ENCODE data around the gene IGSF9B.

The IGSF9B gene

DNA sequence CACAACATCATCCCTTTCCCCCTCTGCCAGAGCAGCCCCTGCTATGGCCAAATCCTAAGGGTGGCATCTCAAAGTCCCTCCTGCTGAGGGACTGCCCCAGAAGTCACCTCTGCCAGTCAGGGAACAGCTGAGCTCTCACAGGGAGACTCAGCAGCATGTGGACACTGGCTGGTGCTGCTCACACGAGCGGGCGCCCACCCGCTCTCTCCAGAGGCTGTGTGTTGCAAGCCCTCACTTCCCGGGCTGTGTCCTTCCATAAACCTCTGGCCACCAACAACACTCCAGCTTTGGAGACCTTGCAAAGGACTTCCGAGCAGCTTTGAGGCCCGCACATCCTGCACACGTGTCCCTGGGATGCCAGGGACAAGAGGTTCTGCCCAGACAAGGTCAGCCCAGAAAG lies 2.8 kb downstream of the IGSF9B start:
- no peak for DNase-seq

- DNase-seq: no peak
These were observed 3.2 kb downstream of the IGSF9B start for GRCh38 chr11:133953547-133953946.

DNA sequence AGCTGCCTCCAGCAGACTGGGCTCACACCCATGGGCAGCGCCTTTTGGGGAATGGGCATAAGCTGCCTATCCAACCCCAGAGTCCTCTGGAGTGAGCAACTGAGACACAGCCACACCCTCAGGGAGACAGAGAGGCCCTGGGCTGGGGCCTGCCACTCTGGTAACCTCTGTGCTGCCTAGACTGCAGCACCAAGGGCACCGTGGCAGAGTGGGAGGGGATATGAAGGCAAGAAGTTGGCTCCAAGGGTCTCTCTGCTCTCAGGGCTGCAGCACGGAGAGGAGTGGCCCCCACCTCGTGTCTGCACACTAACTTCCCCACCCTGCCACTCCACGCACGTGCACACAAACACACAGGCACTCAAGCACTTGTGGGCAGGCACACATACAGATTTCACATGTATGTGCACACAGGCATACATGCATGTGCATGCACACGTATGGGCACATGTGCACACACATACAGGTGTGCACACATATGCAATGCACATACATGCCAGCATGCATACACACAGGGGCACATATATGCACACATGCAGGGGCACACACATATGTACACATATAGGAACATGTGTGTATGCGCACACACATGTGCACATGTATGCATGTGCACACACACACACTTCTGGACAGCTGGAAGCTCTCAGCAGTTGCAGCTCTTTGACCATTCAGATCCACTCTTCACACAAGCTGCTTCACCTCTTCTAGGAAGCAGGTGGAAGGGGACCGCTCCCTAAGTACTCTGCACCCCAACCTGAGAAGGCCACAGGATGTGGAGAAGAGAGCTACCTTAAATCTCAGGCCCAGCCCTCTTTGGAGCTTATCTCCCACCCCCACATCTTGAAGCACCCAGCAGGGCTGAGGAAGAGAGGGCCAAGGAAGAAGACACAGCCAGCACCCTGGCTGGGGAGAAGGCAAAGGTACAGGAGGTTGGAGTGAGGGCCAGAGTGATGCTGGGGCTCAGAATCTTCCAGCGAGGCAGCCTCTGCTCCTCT lies 4.3 kb downstream of the IGSF9B start:
- DNase-seq: no peak

GRCh38 chr11:133951327-133952198 lies 5.2 kb downstream of the IGSF9B start:
- no peak for DNase-seq

- DNase-seq: no peak
These were observed 5.9 kb downstream of the IGSF9B start for GRCh38 chr11:133950874-133951326.

GRCh38 chr11:133950421-133950820 lies 6.3 kb downstream of the IGSF9B start:
- DNase-seq: no peak

GRCh38 chr11:133949129-133949528 lies 7.6 kb downstream of the IGSF9B start:
- DNase-seq: no peak

- no peak for DNase-seq
These were observed 8.1 kb downstream of the IGSF9B start for GRCh38 chr11:133948711-133949110.

DNA sequence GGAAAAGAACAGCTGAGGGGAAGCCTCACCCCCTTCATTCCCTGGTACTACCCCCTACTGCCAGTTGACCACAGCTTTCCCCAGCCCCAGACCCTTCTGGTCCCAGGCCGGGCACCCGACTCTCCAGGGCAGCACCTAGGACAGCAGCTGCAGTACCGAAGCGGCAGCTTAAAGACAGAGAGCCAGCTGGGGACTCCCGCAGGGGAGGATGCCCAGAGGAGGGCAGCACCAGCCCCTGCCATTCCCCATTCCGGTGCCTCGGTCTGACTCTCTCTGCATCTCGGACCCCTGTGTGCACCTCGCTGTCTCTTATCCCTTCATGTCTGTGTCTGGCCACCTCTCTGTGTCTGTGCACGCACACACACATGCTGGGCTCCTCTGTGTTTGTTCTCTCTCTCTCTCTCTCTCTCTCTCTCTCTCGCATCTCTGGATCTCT lies 9.4 kb downstream of the IGSF9B start:
- peak; percentile 56 to 68 for DNase-seq

GRCh38 chr11:133946541-133947318 lies 10.0 kb downstream of the IGSF9B start:
- DNase-seq: peak in 1 of 2 donors; percentile 34

DNA sequence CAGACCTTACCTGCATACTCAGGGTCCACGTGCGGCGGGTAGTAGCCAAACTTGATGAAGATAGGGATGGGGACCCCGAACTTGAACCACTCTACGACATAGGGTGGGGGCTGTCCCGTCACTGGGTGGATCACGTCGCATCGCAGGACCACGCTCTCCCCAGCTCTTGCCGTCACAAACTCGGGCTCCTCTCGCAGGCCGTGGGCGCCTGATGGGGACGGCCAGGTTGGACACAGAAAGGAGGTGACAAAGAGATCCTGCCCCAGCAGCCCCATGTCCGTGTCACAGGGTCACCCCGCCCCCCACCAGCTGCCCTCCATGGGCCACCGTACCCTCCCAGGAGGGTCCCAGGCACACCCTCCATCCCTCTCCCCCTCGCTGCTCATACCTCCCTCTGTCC lies 10.7 kb downstream of the IGSF9B start:
- DNase-seq: no peak

DNA sequence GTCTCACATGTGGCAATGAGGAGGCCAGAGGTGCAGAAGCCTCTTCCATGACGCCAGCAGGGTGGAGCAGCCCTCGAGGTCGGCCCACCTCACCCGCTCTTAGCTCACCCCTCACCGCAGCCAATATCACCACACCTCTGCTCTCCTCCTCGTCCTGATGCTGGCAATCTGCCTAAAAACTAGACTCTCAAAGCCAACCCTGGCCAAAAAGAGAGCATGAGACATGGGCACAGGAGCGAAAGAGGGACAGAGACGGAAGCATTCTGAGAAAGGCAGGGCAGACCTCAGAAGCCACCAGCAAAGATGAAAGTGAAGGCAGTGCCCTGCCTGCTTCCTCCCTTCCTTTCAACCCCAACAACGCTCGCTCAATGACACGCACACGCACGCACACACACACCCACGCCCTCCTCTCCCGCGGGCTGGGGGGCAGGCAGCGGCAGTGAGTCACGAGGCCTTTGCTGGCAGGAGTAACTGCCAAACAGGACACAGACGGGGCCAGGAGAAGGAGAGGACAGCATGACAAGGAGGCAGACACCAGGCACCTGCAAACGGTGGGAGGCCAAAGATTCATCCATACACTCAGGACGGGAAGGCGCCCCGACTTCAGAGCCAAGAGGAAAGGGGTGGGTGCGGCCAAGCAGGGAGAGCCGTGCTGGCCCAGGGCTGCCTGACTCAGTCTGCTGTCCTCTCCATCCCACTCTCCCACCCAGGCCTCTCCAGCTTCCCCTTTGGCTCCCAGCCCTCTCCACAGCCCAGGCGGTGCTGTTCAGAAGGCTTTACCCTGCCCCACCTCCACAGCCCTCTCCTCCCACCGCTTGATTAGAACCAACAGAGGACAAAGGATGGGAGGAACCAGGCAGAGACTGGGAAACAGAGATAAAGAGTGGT lies 11.4 kb downstream of the IGSF9B start:
- peak; percentile 78 to 79 for DNase-seq

GRCh38 chr11:133943950-133944698 lies 12.6 kb downstream of the IGSF9B start:
- no peak for DNase-seq

DNA sequence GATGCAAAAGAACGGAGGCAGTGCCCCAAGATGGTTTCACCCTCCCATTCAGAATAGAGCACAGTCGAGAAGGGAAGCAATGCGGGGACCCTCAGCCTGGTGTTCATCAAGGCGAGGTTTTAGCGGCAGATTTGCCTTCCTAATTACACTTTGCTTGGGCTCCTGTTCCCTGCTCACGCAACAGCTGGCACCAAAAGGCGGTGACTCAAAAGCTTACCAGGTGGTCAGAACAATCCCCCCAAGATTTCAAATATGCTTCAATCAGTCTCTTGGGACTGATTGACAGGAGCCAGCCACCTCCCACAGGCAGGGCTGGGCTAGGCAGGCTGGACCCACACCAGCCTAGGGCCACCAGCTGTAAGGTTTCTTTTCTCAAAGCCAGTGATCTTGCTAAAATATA lies 14.2 kb downstream of the IGSF9B start:
- DNase-seq: no peak

- no peak for DNase-seq
These were observed 15.2 kb downstream of the IGSF9B start for GRCh38 chr11:133941546-133941945.

GRCh38 chr11:133940034-133940433 lies 16.7 kb downstream of the IGSF9B start:
- DNase-seq: no peak

DNA sequence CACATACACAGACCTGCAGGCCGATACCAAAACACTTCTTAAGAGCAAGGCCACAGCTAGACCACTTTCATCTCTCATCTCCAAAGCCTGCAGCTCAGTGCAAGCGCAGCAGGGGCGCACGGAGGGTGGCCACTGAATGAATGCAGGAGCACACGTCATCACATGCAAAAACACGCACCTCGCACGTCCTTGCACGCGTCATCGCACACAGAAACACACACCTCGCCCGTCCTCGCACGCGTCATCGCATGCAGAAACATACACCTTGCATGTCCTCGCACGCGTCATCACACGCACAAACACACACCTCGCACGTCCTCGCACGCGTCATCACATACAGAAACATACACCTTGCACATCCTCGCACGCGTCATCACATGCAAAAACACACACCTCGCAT lies 17.2 kb downstream of the IGSF9B start:
- no peak for DNase-seq

- DNase-seq: no peak
These were observed 18.6 kb downstream of the IGSF9B start for GRCh38 chr11:133938166-133938565.

DNA sequence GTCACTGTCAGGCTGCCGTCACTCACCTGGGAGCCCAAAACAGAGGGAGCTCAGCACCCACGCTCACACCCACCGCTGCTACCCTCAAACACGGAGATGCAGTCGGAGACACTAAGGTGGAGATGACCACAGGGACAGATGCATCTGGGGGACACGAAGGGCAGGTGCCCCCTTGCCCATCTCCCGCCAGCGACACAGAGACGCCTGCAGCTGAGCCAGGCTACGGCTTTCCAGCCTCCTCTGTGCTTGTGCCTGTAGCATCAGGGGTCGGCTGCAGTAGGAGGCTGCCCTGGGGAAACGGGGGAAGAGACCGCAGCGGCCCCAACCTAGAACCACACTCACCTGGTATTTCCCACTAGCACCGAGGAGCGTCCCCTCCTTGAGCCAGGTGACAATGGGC lies 19.3 kb downstream of the IGSF9B start:
- no peak for DNase-seq

GRCh38 chr11:133937015-133937414 lies 19.8 kb downstream of the IGSF9B start:
- no peak for DNase-seq

DNA sequence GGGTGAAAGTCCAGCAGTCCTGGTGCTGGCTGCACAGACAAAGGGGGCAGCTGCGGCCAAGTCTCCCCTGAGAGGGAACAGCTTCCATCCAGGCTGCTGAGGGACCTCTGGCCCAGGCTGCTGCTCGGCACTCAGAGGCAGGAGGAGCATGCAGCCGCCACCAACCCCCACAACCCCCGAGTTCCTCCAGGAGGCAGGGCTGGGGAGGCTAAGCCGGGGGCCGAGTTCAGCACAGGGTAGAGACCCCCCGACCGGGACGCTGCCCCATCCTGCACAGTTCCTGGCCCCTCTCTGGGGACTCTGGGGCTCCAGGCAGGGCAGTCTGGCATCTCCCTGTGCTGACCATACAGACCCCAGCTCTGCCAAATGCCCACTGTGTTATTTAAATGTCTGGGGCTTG lies 20.2 kb downstream of the IGSF9B start:
- no peak for DNase-seq

Data from CD4-positive, alpha-beta T cell treated with Interleukin-1 beta for 1 hour (primary cell).